ENCODE results near the gene CFAP58.
A peak's percentile ranks its signal among the peaks of the same experiment; 100 is the strongest.

Gene CFAP58

GRCh38 chr10:104309980-104310978 is 43.4 kb upstream of the CFAP58 start:
- peak; percentile 73 for DNase-seq (ENCODE audit: low read depth)
- no peak overlapping the region for H3K4me3 ChIP-seq (ENCODE audit: low read depth, low read length)
- TF ChIP-seq CTCF (IDR thresholded peaks at IDR 0.05; ENCODE audit: control insufficient read depth, extremely low read depth, insufficient read depth): no peak

- DNase-seq (ENCODE audit: low read depth): no peak
- no peak for TF ChIP-seq CTCF (IDR thresholded peaks at IDR 0.05; ENCODE audit: control insufficient read depth, extremely low read depth, insufficient read depth)
- no peak overlapping the region for H3K4me3 ChIP-seq (ENCODE audit: low read depth, low read length)
Observed at GRCh38 chr10:104311184-104311720, 42.4 kb upstream of the CFAP58 start.

- no peak for TF ChIP-seq CTCF (IDR thresholded peaks at IDR 0.05; ENCODE audit: control insufficient read depth, extremely low read depth, insufficient read depth)
- no peak for DNase-seq (ENCODE audit: low read depth)
- no peak overlapping the region for H3K4me3 ChIP-seq (ENCODE audit: low read depth, low read length)
Observed at GRCh38 chr10:104314591-104315485, 38.8 kb upstream of the CFAP58 start.

- DNase-seq (ENCODE audit: low read depth): no peak
- TF ChIP-seq CTCF (IDR thresholded peaks at IDR 0.05; ENCODE audit: control insufficient read depth, extremely low read depth, insufficient read depth): no peak
- no peak overlapping the region for H3K4me3 ChIP-seq (ENCODE audit: low read depth, low read length)
Observed at GRCh38 chr10:104315486-104315921, 38.1 kb upstream of the CFAP58 start.

GRCh38 chr10:104316321-104317099 is 37.1 kb upstream of the CFAP58 start:
- TF ChIP-seq CTCF (IDR thresholded peaks at IDR 0.05; ENCODE audit: control insufficient read depth, extremely low read depth, insufficient read depth): no peak
- H3K4me3 ChIP-seq (ENCODE audit: low read depth, low read length): no peak overlapping the region
- no peak for DNase-seq (ENCODE audit: low read depth)

GRCh38 chr10:104317269-104317710 is 36.3 kb upstream of the CFAP58 start:
- DNase-seq (ENCODE audit: low read depth): no peak
- TF ChIP-seq CTCF (IDR thresholded peaks at IDR 0.05; ENCODE audit: control insufficient read depth, extremely low read depth, insufficient read depth): no peak
- no peak overlapping the region for H3K4me3 ChIP-seq (ENCODE audit: low read depth, low read length)
